HEK293T (cell line): ENCODE data around the gene IKZF3.

Source experiments
- ARNT ChIP-seq: fragments of 450-650 bp; IDR thresholded peaks from 2 replicates; pipeline ENCODE4 v1.6.1; 2017; ENCODE audit warnings: mild to moderate bottlenecking
- BHLHE40 ChIP-seq: fragments of 450-650 bp; IDR thresholded peaks from 2 replicates; pipeline ENCODE4 v1.6.1; 2016; ENCODE audit warnings: mild to moderate bottlenecking, moderate library complexity, borderline replicate concordance
- CTBP1 ChIP-seq: fragments of 450-650 bp; IDR thresholded peaks from 2 replicates; pipeline ENCODE4 v1.6.1; 2016; ENCODE audit warnings: borderline replicate concordance
- FOXM1 ChIP-seq: fragments of 450-650 bp; IDR thresholded peaks from 2 replicates; pipeline ENCODE4 v1.6.1; 2017; ENCODE audit warnings: mild to moderate bottlenecking, borderline replicate concordance
- NFRKB ChIP-seq: fragments of 450-650 bp; IDR thresholded peaks from 2 replicates; pipeline ENCODE4 v1.6.1; 2016; ENCODE audit warnings: mild to moderate bottlenecking, moderate library complexity
- SP1 ChIP-seq: fragments of 450-650 bp; IDR thresholded peaks from 2 replicates; pipeline ENCODE4 v1.6.1; 2017
- SUZ12 ChIP-seq: fragments of 450-650 bp; IDR thresholded peaks from 2 replicates; pipeline ENCODE4 v1.6.1; 2016; ENCODE audit warnings: mild to moderate bottlenecking
- ZNF384 ChIP-seq: fragments of 450-650 bp; IDR thresholded peaks from 2 replicates; pipeline ENCODE4 v1.6.1; 2016

DNA sequence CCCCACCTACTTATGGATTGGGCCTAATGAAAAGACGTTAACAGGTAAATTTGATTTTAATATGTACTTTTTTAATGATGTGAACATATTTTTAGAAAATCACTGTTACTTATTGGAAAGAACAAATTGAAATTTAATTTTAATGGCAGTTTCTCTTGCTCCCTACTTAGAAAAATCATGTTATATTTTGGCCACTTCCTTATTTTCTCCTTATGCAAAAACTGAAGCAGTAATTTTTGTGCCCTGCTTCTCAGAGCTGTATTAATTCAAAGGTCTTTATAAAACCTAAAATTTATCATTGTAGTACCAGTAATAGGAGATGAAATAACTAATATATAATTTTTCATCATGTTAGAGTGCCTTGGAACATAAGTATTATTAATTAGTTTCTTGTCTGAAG, 6.7 kb upstream of the IKZF3 start:
- TF ChIP-seq BHLHE40 (no peak), FOXM1 (no peak), ZNF384 (no peak), NFRKB (no peak), SUZ12 (no peak), ARNT (no peak), SP1 (no peak), CTBP1 (no peak)
